HepG2 (cell line): ENCODE results near the gene TOP2A. TPM values are rescaled to one million over a fixed set of nuclear protein-coding genes. Genes with fewer than 3 reads are reported as not detected.
A peak's percentile ranks its signal among the peaks of the same experiment; 100 is the strongest.

Experiments used
- ELK4 ChIP-seq: sonication (generic); formaldehyde crosslinking; IDR thresholded peaks from 2 replicates; pipeline ENCODE4 v1.9.0; 2021; ENCODE audit warnings: missing genetic modification reagents, borderline replicate concordance
- FOXJ3 ChIP-seq: sonication (generic); formaldehyde crosslinking; IDR thresholded peaks from 2 replicates; pipeline ENCODE4 v1.4.0; 2020; ENCODE audit warnings: missing genetic modification reagents, mild to moderate bottlenecking, borderline replicate concordance
- GATAD2A ChIP-seq: IDR thresholded peaks from 2 replicates; pipeline ENCODE4 v1.6.1; 2016
- HOXA5 ChIP-seq: sonication (generic); formaldehyde crosslinking; IDR thresholded peaks from 2 replicates; pipeline ENCODE4 v1.4.0; 2020; ENCODE audit warnings: missing genetic modification reagents
- KLF11 ChIP-seq: IDR thresholded peaks from 2 replicates; pipeline ENCODE4 v1.6.1; 2016; ENCODE audit warnings: missing compliant biosample characterization
- KLF15 ChIP-seq: sonication (generic); formaldehyde crosslinking; IDR thresholded peaks from 2 replicates; pipeline ENCODE4 v1.8.1; 2023; ENCODE audit warnings: borderline replicate concordance, mild to moderate bottlenecking, inconsistent platforms, missing genetic modification reagents, mixed read lengths
- MED13 ChIP-seq: sonication (generic); formaldehyde crosslinking; IDR thresholded peaks from 2 replicates; pipeline ENCODE4 v1.5.0; 2020; ENCODE audit warnings: missing genetic modification reagents
- NFE2L2 ChIP-seq: fragments of 150-350 bp; IDR thresholded peaks from 2 replicates; pipeline ENCODE4 v1.6.1; 2014; ENCODE audit warnings: low read length
- NFKBIZ ChIP-seq: IDR thresholded peaks from 2 replicates; pipeline ENCODE4 v1.6.1; 2018; ENCODE audit warnings: missing genetic modification reagents, missing compliant biosample characterization
- PCBP2 ChIP-seq: fragments of 200-400 bp; formaldehyde crosslinking; optimal IDR thresholded peaks from 2 replicates; pipeline ENCODE3; 2018; ENCODE audit warnings: low read length, low read depth; ENCODE audit not compliant: poor library complexity, severe bottlenecking
- RARA ChIP-seq: IDR thresholded peaks from 2 replicates; pipeline ENCODE4 v1.6.1; 2016; ENCODE audit warnings: missing genetic modification reagents, missing compliant biosample characterization
- SRY ChIP-seq: sonication (generic); formaldehyde crosslinking; IDR thresholded peaks from 2 replicates; pipeline ENCODE4 v1.8.0; 2022; ENCODE audit warnings: mild to moderate bottlenecking, missing genetic modification reagents
- SSRP1 ChIP-seq: IDR thresholded peaks from 2 replicates; pipeline ENCODE4 v1.6.1; 2016; ENCODE audit warnings: control low read depth
- TBL1XR1 ChIP-seq: fragments of 150-350 bp; IDR thresholded peaks from 2 replicates; pipeline ENCODE4 v1.6.1; 2014; ENCODE audit warnings: borderline replicate concordance, low read length; ENCODE audit not compliant: partially characterized antibody
- ZBTB14 ChIP-seq: sonication (generic); formaldehyde crosslinking; IDR thresholded peaks from 2 replicates; pipeline ENCODE4 v1.4.0; 2020; ENCODE audit warnings: missing genetic modification reagents
- ZMAT5 ChIP-seq: sonication (generic); formaldehyde crosslinking; IDR thresholded peaks from 2 replicates; pipeline ENCODE4 v1.5.0; 2020; ENCODE audit warnings: mild to moderate bottlenecking, low read depth, missing genetic modification reagents, borderline replicate concordance
- ZNF10 ChIP-seq: sonication (generic); formaldehyde crosslinking; IDR thresholded peaks from 2 replicates; pipeline ENCODE4 v1.4.0; 2020; ENCODE audit warnings: mild to moderate bottlenecking, low read depth, missing genetic modification reagents, borderline replicate concordance
- ZNF12 ChIP-seq: sonication (generic); formaldehyde crosslinking; IDR thresholded peaks from 2 replicates; pipeline ENCODE4 v1.5.0; 2020; ENCODE audit warnings: missing genetic modification reagents
- ZNF121 ChIP-seq: sonication (generic); formaldehyde crosslinking; IDR thresholded peaks from 2 replicates; pipeline ENCODE4 v1.5.0; 2020; ENCODE audit warnings: mild to moderate bottlenecking, missing genetic modification reagents
- ZNF234 ChIP-seq: sonication (generic); formaldehyde crosslinking; conservative IDR thresholded peaks from 2 replicates; pipeline ENCODE4 v1.5.1; 2020; ENCODE audit warnings: mild to moderate bottlenecking, missing genetic modification reagents
- ZNF546 ChIP-seq: sonication (generic); formaldehyde crosslinking; conservative IDR thresholded peaks from 2 replicates; pipeline ENCODE4 v1.8.1; 2023; ENCODE audit warnings: mild to moderate bottlenecking, missing genetic modification reagents
- ZNF589 ChIP-seq: sonication (generic); formaldehyde crosslinking; conservative IDR thresholded peaks from 2 replicates; pipeline ENCODE4 v1.8.0; 2022; ENCODE audit warnings: mild to moderate bottlenecking, moderate library complexity, missing genetic modification reagents
- ZNF597 ChIP-seq: sonication (generic); formaldehyde crosslinking; IDR thresholded peaks from 2 replicates; pipeline ENCODE4 v1.5.0; 2020; ENCODE audit warnings: missing genetic modification reagents
- ZNF792 ChIP-seq: IDR thresholded peaks from 2 replicates; pipeline ENCODE4 v1.6.1; 2016
- ZNF878 ChIP-seq: sonication (generic); formaldehyde crosslinking; IDR thresholded peaks from 2 replicates; pipeline ENCODE4 v1.8.1; 2023; ENCODE audit warnings: mild to moderate bottlenecking, missing genetic modification reagents, moderate library complexity
- polyA plus RNA-seq, 8 experiments: library from polyadenylated mRNA; depleted of rRNA in 3 of 8; stranded (reverse) in 7 of 8; unstranded in 1 of 8; fragments of >200 nt; fragmentation: Illumina TruSeq in 4 of 8; extraction: Trizol in 4 of 8; gene quantifications; 2 replicates each; pipeline versions ENCODE4 v1.2.1 to v1.2.3, GENCODE V29; 2011 to 2016; ENCODE audit warnings: low read depth in 4 of 8, missing spikeins in 1 of 8, mixed read lengths in 1 of 8; ENCODE audit not compliant: insufficient read depth in 1 of 8
- total RNA-seq, 5 experiments: library from RNA; depleted of rRNA; stranded (reverse); fragments of >200 nt; fragmentation: Illumina TruSeq; extraction: Trizol; gene quantifications; 2 replicates each; pipeline ENCODE4 v1.2.3, GENCODE V29; 2016; ENCODE audit warnings: low read depth in 1 of 5

The TOP2A gene
- total and polyA plus RNA-seq, 2 of the 13 experiments (the other 11 are each of a cell fraction or from before 2014, with no cell fraction given) = 108 to 327 TPM

- peak; percentile 96; the same call in 1 of the 2 replicates for TF ChIP-seq KLF15 (CRISPR knock-in tag)
- TF ChIP-seq HOXA5 = peak; percentile 74; the same call in 1 of the 2 replicates
- no peak for TF ChIP-seq ZMAT5 (CRISPR knock-in tag)
- TF ChIP-seq ZNF10 (CRISPR knock-in tag) = no peak
- no peak for TF ChIP-seq ZNF234 (CRISPR knock-in tag)
- TF ChIP-seq RARA (CRISPR knock-in tag) = peak; percentile 33; the same call in 1 of the 2 replicates
- TF ChIP-seq ZNF792 (CRISPR knock-in tag) = peak; percentile 81; the same call in 1 of the 2 replicates
- no peak for TF ChIP-seq PCBP2
- TF ChIP-seq NFKBIZ (CRISPR knock-in tag) = peak; percentile 40; the same call in 1 of the 2 replicates
- TF ChIP-seq ZNF546 (CRISPR knock-in tag) = 0 out of 2 replicates have a peak, but pooled peaks have one; percentile 32
- TF ChIP-seq MED13 (CRISPR knock-in tag) = peak; percentile 81
- TF ChIP-seq ZNF12 = peak; percentile 79
- peak; percentile 93 for TF ChIP-seq SRY
- TF ChIP-seq GATAD2A = peak; percentile 57; the same call in 1 of the 2 replicates
- TF ChIP-seq ZBTB14 (CRISPR knock-in tag) = peak; percentile 68
- no peak for TF ChIP-seq NFE2L2
- TF ChIP-seq ELK4 (CRISPR knock-in tag) = 0 out of 2 replicates have a peak, but pooled peaks have one; percentile 20
- TF ChIP-seq ZNF121 (CRISPR knock-in tag) = no peak
- TF ChIP-seq ZNF878 (CRISPR knock-in tag) = no peak
- no peak for TF ChIP-seq SSRP1 (CRISPR knock-in tag)
- TF ChIP-seq FOXJ3 (CRISPR knock-in tag) = 0 out of 2 replicates have a peak, but pooled peaks have one; percentile 18
- TF ChIP-seq KLF11 (CRISPR knock-in tag) = no peak
- peak; percentile 96 for TF ChIP-seq ZNF589 (CRISPR knock-in tag)
- TF ChIP-seq TBL1XR1 = no peak
- TF ChIP-seq ZNF597 = no peak
These were observed 25.7 kb upstream of the TOP2A start, which contains the start of gene IGFBP4 (continued) for GRCh38 chr17:40443196-40443987.
